Endothelial cell of hepatic sinusoid (primary cell): ENCODE data around the gene STX10.
"Not testable (repeated sequence)": the region's sequence is repeated elsewhere in the genome, so short reads cannot be mapped to it uniquely, and the experiment has no call there.

Experiments used
- in situ Hi-C: cut with HindIII; loops from 2 replicates; pipeline ENCODE4 v1.10.0; 2017; ENCODE audit warnings: low sequenced_read_pairs

STX10 gene

DNA sequence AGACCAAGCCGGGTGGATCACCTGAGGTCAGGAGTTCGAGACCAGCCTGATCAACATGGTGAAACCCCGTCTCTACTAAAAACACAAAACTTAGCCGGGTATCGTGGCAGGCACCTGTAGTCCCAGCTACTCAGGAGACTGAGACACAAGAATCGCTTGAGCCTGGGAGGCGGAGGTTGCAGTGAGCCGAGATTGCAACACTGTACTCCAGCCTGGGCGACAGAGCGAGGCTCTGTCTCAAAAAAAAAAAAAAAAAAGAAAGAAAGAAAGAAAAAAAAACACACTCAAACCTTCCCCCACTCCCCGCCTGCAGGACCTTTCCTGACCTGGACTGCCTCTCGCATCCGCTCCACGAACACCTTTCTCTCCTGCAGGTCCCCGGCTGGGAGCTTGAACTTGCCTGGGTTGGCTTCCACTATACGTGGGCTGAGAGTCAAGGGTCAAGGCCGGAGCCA, 975 bp downstream of the STX10 start:
- in situ Hi-C loops: not testable (repeated sequence)

DNA sequence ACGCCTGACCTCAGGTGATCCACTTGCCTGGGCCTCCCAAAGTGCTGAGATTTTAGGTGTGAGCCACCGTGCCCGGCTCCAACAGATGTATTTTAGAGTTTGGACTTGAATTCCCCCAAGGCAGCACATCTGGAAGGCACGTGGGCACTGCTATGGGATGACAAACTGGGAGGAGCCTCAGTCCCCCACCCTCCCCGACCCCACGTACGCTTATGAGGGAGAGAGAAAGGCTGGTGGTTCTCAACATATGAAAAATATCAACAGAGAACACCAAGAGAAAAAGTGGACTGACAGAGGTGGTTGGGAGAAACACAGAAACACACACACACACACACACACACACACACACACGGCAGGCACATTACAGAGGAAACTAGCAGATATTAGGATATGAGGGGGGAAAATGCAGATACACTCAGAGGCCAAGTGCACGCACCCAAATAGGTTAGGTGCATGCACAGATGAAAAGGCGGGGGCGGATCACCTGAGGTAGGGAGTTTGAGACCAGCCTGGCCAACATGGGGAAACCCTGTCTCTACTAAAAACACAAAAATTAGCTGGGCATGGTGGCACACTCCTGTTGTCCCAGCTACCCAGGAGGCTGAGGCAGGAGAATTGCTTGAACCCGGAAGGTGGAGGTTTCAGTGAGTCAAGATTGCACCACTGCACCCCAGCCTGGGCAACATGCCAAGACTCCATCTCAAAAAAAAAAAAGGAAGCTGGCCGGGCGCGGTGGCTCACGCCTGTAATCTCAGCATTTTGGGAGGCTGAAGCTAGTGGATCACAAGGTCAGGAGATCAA, 3.2 kb downstream of the STX10 start:
- in situ Hi-C loops: no loop called here

DNA sequence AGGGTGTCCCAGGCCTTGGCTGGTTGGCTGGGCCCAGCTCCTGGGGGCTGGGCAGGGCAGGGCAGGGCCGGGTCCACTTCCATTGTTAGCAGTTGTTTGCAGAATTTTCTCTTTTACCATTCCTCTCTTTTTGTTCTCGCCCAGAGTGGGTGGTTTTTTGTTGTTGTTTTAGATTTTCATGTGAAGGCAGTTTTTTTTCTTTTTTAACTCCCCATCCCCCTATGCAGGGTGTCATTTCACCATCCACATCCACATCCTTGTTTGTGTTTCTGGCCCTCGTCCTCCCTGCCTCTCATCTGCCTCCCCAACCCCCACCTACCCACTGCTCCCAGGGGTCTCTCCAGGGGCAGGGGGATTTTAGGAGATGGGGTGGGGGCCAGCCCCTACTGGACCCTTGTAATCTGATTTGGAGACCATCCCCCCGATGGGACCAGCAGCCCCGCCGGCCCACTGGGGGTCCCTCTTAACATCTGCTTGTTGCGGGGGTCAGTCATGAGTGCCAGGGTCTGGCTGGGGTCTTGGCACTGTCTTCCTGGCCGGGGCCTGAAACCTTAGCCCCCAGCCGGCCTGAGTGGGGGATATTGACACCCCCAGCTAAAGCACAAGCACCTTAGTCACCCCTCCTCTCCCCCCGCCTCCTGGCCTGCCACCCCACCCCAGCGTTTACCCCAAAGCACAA, 10.4 kb downstream of the STX10 start:
- in situ Hi-C loops: no loop called here

DNA sequence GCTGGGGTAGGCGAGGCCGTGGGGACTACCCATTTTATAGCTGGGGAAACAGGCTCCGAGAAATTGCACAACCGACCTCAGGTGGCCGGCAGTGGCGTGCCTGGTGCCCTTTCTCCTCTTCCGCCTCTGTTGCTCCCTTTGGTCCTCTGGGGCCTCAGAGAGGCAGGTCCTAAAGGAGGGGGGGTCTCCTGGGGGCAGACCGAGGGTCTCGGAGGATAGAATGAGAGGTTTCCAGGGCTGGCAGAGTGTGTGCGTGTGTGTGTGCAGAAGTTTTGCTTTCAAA, 11.3 kb downstream of the STX10 start:
- in situ Hi-C loops: no loop called here

DNA sequence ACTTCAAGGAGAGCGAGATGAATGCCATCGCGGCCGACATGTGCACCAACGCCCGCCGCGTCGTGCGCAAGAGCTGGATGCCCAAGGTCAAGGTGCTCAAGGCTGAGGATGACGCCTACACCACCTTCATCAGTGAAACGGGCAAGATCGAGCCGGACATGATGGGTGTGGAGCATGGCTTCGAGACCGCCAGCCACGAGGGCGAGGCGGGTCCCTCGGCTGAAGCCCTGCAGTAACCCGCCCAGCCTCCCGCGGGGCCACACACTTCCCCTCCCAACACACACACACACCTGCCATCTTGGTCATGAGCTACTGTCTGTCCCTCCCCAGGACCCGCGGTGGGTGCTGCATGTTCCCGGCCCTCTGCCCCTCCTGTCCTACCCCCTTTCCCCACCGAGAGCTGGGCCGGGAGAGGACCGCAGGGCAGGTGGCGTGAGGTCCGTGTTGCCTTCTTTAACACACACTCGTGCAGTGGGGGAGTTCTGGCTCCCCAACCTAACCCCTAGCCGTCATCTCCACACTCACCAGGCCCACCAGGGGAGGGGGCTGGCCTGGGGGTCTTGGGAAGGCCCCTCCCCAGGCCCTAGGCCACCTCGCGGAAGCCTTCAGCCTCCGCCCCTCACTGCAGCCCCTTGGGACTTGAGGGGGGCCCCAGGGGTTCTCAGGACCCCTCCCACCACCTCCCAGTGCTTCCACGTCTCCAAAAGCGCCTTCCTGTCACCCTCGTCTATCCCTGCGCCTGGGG, 11.8 kb downstream of the STX10 start:
- in situ Hi-C loops: no loop called here

DNA sequence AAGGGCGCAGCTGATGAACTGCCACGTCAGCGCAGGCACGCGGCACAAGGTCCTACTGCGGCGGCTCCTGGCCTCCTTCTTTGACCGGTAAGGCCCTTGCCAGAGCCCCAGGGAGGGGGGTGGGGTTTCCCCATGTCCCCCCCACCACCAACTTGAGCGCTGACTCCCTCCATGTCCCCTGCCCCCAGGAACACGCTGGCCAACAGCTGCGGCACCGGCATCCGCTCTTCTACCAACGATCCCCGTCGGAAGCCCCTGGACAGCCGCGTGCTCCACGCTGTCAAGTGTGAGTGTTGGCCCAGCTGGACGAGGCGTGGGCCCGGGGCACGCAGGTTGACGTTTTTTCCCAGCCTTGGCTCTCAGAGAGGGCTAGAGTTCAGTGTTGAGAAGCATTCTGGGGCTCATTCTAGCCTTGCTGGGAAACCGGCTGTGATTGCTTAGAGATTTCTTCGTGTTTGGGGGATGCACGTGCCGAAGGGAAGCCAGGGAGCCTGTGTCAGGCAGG, 12.8 kb downstream of the STX10 start:
- in situ Hi-C loops: no loop called here

DNA sequence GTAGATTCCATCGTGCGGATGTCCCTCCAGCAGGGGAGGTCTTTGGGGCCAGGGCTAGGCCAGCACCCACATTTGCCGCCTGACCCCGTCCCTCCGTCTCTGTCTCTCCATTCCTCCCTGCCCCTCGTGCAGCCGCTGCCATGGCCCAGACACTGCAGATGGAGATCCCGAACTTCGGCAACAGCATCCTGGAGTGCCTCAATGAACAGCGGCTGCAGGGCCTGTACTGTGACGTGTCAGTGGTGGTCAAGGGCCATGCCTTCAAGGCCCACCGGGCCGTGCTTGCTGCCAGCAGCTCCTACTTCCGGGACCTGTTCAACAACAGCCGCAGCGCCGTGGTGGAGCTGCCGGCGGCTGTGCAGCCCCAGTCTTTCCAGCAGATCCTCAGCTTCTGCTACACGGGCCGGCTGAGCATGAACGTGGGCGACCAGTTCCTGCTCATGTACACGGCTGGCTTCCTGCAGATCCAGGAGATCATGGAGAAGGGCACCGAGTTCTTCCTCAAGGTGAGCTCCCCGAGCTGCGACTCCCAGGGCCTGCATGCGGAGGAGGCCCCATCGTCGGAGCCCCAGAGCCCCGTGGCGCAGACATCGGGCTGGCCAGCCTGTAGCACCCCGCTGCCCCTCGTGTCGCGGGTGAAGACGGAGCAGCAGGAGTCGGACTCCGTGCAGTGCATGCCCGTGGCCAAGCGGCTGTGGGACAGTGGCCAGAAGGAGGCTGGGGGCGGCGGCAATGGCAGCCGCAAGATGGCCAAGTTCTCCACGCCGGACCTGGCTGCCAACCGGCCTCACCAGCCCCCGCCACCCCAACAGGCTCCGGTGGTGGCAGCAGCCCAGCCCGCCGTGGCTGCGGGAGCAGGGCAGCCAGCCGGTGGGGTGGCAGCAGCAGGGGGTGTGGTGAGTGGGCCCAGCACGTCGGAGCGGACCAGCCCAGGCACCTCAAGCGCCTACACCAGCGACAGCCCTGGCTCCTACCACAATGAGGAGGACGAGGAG, 14.8 kb downstream of the STX10 start:
- in situ Hi-C loops: no loop called here

DNA sequence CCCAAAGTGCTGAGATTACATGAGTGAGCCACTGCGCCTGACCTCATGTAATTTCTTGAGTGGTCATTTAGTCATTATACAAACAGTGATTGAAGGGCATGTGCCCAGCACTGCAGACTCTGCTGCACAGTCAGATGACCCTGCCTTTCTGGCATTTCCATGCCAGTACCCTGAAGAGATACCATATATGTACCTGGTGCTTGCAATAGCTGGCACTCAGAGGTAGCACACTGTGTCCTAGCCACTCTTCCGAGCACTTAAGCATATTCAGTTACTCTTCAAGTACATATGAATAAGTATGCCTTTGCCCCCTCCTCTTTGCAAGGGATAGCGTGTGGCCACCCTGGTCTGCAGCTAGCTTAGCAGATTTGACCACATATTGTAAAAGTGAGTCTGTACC, 15.5 kb downstream of the STX10 start:
- in situ Hi-C loops: no loop called here

DNA sequence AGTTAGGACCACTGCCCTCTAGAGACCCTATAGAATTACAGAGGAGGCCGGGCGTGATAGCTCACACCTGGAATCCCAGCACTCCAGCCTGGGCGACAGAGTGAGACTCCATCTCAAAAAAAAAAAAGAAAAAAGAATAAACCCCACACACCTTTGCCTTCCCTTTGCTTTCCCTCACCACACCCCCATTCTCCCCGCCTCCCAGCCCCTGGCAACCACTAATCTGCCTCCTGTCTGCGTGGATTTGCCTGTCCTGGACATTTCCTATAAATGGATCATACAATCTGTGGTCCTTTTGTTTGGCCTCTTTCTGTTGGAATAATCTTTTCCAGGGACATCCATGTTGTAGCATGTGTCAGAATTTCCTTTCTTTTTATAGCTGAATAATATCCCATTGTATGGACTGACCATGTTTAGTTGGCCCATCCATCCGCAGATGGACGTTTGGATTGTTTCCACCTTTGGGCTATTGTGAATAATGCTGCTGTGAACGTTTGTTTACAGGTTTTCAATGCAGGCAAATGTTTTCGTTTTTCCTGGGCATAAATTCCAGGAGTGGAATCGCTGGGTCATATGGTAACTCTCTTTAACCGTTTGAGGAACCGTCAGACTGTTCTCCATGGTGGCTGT, 16.8 kb downstream of the STX10 start:
- in situ Hi-C loops: no loop called here

DNA sequence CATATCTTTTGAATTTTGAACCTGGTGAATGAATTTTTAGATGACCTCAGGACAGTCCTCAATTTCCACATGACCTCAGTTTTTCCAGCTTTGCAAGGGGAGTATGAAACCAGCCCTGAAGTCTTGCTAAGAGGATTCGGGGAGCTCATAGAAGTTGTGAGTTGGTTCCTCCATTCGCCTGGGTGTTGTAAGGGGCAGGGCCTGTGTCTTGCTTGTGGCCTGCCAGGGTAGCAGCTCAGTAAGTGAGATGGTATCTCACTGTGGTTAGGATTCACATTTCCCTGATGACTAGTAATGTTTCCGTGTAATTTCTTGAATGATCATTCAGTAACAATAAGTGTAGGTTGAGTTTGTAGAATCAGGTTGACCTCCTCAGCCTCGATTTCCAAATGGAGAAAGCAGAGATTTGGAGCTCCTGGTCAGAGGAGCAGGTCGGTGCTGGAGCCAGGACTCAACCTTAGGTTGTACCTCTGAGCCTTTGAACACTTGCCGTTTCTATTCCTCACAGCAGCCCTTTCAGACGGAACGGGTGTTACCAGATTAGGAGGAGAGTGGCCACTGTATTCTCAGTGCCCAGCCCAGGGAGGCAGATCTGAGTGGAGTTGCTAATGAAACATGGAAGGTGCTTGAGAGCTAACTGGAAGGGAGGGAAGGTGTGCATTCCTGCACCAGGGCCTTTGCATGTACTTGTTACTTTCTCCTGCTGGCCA, 17.5 kb downstream of the STX10 start:
- in situ Hi-C loops: no loop called here

DNA sequence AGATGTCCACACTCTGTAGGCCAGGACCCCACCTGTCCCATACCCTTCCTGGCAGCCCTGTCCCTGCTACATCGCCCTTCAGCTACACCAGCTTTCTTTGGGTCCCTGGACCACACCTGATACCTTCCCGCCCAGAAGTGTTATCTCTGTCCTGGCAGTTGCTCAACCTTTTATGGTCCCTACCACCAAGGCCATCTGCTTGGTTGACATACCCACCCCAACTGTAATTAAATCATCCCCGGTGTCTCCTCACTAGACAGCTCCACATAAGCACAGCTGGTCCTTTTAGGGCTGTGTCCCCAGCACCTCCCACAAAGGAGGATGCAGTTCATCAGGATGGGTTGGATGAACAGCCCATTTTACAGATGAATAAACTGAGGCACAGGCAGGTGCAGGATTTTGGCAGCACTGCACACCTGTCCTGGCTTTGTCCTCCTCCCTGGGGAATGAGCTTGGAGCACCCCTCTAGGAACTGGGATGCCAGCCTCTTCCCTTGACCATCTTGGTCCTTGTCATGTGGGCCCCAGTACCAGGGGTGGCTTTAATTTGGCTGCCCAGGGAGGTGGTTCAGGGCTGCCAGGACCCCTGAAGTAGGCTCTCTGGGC, 19.2 kb downstream of the STX10 start:
- in situ Hi-C loops: no loop called here

DNA sequence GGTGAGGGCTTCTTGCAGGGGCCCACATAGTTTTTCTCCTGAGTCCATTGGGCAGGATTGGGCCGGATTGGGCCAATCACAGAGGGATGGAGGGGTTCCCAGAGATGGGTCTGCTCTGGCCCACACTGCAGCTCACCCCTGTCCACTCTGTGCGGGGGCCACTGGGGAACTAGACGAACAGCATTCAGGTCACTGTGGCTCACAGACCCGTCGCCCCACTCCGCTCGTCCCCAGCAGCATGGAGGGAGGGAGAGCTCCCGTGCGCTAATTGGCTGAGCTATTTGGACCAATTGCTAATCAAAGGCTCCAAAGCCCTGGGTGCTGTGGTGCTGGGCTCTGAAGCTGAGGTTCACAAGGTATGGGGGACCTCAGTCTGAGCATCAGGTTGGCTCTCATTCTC, 20.8 kb downstream of the STX10 start:
- in situ Hi-C loops: no loop called here

DNA sequence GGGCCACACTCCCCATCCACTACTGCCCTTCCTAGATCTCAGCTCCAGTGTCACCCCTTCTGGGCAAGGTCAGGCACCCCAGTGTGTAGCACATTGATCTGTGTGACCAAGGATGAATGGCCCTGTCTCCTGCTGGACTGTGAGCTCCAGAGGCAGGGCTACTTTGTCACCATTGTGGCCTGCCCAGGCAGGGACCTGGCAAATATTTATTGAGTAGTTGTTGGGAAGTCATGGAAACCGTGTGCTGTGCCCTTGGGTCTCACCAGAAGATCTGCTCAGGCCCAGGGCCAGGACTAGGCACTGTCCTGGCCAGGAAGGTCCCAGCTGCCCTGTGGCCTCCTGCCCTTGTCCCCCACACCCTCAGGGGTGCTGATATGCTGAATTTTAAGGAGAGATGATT, 21.6 kb downstream of the STX10 start:
- in situ Hi-C loops: no loop called here

DNA sequence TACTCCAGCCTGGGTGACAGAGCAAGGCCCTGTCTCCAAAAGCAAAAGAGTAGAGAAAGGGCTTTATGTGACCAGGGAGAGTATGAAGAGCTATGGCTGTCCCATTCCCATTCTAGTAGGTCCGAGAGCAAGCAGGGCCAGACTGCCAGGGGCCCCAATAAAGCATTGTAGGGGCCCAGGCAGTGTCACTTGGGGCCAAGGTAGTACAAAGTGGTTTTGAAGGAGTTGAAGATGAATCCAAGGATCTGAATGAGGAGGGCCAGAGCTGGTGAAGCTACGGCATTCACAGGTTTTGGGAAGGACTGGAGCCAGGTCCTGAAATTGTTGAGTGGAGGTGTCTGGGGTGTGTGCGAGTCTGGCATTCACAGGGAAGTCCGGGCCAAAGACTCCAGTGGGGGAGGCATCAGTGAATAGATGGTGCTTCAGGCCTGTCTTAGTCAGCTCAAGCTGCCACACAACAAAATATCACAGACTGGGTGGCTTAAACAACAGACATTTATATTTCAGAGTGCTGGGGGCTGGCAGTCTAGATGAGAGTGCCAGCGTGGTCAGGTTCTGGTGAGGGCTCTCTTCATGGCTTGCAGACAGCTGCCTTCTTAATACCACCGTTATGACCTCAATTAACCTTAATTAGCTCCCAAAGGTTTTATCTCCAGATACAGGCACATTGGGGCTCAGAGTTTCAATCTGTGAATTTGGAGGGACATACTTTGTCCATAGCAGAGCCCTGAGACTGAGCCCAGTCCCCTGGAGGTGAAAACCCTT, 22.2 kb downstream of the STX10 start:
- in situ Hi-C loops: no loop called here

DNA sequence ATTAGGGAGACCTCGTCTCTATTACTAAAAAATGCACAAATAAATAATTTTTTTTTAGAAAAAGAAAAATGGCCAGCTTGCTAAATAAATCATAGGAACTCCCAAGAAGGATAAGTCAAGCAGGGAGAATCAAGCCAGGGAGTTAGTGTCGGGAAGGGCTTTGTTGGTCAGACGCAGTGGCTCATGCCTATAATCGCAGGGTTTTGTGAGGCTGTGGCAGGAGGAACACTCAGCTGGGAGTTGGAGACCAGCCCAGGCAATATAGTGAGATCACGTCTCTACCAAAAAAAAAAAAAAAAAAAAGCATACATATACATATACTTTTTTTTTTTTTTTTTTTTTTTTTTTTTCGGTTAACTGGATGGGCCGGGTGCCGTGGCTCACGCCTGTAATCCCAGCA, 23.1 kb downstream of the STX10 start:
- in situ Hi-C loops: no loop called here

DNA sequence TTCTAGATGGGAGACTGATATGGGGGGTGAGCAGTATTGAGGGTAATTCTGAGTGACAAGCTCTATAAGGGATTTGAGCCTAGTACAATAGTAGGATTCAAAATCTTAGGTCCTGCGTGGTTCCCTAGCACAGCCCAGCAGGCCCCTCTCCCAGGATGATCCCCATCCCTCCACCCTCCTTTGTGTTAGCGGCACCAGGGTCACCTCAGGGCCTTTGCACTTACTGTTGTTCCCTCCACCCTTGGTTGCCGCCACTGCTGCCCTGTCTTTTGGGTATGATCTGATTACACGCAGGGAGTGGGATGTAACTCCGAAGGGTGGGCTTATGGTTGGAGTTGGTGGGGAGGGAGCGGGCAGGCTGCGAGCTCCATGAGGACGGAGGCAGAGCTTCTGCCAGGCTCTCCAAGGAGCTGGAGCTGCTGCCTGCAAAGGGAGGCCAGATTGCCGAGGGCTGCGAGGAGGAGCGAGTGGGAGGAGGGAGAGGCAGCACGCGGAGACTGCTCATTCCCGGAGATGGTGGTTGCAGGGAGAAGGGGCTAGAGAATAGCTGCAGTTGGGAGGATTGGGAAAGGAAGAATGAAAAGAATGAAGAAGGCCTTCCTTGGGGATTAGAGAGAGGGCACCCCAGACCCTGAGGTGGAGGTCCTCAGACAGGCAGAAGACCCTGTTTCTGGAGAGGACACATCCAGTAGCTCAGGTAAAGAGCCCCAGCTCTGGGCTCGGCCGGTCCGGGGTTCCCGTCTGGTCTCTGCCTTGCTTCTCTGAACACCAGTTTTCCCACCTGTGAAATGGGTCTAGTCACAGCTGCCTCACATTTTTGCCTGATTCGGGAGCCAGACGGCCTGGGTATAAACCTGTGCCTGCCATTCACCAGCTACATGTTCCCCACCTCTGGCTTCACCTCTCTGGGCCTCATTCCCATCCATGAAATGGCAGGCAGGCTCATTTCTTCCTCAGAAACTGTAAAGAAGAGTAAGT, 26.9 kb downstream of the STX10 start:
- in situ Hi-C loops: no loop called here

DNA sequence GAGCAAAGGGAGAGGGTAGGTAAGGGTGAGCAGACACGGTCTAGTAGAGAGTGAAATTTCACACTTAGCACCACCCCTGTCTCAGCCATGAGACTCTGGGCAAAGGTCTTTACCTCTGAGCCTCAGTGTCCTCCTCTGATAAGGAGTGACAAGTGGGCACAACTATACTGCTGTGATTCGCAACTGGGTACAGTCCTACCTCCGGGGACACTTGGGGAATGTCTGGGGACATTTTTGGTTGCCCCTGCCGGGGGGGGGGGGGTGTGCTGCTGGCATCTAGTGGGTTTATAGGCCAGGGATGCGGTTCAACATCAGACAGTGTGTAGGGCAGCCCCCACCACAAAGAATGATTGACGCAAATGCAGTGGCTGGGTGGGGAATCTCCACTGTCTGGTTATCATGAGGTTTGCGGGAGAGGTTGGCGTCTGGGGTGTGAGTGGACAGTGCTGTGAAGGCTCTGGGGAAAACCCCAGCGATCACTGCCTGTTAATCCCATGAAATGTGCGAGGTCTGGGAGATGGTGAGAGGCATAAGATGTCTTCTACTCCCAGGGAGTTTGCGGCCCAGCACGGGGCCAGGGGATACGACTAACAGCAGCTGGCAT, 27.8 kb downstream of the STX10 start:
- in situ Hi-C loops: no loop called here
